EH (cell line): ENCODE measurements around the gene TSPEAR.
"Not testable (repeated sequence)": the region's sequence is repeated elsewhere in the genome, so short reads cannot be mapped to it uniquely, and the experiment has no call there.

Experiments used
- DNase-seq: peaks from one replicate; pipeline ENCODE4 v3.0.0-alpha.2; 2015; ENCODE audit warnings: low read depth

Gene TSPEAR

GRCh38 chr21:44515359-44516165 lies 195.8 kb downstream of the TSPEAR start:
- DNase-seq: no peak

DNA sequence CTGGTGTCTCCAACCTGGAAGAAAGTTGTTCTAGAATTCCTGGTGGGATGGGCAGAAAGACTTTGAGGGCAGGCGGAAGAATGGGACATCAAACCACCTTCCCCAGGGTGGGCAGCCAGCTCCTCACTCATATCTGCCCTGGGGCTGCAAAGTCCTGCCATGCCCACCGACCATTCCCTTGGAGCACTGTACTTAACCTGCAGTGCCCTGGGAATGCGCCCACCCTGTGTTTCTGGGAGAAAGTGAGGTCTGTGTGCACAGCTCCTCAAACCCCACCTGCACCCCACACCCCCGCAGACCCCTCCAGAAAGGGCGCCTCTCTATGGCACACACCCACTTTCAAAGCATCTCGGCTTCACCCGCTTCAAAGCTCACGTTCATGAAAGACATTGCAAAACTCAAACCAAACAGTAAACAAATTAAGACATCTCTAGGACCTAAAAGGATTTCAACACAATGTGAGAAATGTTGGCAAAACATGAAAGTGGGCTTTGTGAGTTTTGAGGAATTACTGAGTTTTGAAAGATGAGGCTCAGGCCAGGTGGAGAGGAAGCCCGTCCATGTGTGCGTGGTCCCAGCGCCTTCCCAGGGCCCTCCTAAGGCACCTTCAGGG lies 196.5 kb downstream of the TSPEAR start:
- DNase-seq: no peak

DNA sequence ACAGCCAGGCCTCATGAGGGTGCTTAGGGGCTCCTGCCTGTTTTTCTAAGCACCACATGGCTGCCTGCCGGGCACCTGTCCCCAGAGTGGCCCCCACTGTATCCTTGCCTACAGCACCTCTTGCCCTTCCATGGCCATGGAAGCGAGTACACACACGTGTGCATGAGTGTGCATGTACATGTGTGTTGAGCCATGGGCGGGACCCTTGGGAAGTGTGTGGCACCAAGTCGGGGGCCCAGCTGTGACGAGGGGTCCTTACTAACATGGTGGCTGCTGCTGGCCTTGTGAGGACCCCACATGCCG lies 197.2 kb downstream of the TSPEAR start:
- no peak for DNase-seq

DNA sequence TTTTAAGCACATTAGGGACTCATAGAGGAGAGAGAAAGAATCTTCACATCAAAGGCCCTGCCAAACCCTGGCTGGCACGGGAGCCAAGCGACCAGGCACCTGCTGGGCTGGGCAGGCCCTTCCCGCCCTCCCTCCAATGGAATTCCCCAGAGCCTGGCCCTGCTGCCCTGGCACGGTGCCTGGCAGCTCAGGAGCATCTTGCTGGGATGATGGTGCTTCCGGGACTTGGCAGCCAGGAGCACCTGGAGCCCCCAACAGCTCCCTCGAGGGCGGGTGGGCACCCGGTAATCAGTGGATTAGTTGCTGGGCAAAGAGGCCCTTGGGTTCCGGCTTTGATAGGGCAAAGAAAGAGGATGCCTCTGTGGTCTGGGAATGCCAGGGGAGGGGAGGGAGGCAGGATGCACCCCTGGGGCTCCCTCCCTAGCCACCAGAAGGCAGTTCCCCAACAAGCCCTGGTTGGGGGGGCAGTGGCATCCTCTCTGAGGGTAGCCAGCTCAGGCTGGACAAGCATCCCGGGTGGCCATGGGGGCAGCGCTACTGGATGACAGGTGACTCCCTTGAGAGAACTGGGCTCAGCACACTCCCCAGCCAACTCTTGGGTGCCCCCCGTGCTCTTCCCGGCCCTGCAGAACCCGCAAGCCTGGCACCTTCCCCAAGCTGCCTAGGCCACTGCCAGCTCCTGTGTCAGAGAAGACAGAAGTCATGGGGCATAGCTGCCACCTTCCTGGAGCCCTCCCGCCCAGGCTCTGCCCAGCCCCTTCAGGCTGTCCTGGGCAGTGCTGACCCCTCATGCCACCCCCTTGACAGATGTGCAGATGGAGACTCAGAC lies 197.8 kb downstream of the TSPEAR start:
- DNase-seq: no peak

- no peak for DNase-seq
Measured at GRCh38 chr21:44512496-44513388, 198.6 kb downstream of the TSPEAR start.

GRCh38 chr21:44511938-44512275 lies 199.5 kb downstream of the TSPEAR start:
- no peak for DNase-seq

GRCh38 chr21:44511219-44511937 lies 200.0 kb downstream of the TSPEAR start:
- DNase-seq: no peak

DNA sequence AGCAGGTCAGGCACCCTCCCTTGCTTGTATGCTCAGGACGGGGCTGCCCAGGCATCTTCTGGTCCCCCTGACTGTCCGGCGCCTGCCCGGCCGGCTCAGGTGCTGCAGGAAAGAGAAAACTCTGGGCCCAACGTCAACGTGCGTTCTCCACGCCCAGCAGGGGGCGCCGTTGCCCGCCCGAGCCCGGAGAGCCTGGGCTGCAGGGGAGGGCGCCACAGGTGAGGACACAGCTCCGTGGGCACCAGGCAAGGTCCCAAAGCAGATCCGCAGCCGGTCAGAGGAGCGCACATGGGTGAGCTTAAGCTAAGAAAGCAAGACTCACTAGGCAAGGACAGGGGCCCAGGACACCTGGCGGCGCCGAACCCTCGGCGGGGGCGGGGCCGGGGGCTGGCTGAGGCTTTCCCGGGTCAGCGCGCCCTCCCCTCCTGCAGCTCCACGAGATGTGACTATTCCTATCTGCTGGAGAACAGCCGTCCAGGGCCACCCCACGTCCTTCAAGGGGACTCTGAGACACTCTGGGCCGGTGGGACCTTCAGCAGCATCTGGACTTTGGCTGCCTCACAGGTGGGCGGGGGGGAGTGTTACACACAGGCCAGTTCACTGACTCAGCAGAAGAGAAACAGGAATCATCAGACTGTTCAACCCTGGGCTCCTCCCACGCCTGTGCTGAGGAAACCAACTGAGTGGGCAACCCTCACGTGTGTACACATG lies 200.7 kb downstream of the TSPEAR start:
- peak; percentile 4 for DNase-seq

GRCh38 chr21:44510109-44510507 lies 201.3 kb downstream of the TSPEAR start:
- DNase-seq: no peak

- no peak for DNase-seq
Measured at GRCh38 chr21:44509539-44509938, 201.8 kb downstream of the TSPEAR start.

DNA sequence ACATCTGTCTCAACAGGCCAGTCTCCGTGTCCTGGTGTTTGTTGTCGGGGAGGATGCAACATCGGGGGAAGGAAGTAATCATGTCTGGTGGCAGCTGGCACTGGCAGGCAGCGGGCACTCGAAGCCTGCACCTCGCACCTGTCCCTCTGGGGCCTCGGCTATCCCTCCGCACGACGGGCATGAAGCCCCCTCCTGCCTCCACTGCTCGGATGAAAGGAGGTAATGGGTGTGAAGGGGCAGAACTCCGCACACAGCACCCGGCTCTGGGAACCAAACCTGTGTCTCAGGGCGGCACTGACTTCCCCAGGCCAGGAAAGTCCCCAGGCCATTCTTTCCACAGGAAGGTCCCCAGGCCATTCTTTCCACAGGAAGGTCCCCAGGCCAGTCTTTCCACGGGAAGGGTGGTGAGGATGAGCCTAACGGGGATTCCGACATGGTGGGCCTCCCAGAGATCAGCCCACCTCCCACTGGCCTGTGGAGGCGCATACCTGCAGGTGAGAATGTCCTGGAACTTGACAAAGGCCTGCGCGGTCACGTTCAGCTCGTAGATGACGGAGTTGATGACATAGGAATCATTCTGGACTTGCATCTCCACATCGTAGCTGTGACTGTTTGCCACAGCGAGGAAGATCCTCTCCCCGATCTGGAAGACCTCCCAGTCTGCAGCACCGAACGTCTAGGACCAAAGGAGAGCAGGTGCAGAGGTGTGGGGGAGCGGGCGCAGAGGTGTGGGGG lies 202.5 kb downstream of the TSPEAR start:
- DNase-seq: no peak

- no peak for DNase-seq
Measured at GRCh38 chr21:44508426-44508710, 203.0 kb downstream of the TSPEAR start.

- no peak for DNase-seq
Measured at GRCh38 chr21:44507673-44508425, 203.5 kb downstream of the TSPEAR start.

- no peak for DNase-seq
Measured at GRCh38 chr21:44506279-44507255, 204.8 kb downstream of the TSPEAR start.

- DNase-seq: no peak
Measured at GRCh38 chr21:44505673-44506278, 205.6 kb downstream of the TSPEAR start.

DNA sequence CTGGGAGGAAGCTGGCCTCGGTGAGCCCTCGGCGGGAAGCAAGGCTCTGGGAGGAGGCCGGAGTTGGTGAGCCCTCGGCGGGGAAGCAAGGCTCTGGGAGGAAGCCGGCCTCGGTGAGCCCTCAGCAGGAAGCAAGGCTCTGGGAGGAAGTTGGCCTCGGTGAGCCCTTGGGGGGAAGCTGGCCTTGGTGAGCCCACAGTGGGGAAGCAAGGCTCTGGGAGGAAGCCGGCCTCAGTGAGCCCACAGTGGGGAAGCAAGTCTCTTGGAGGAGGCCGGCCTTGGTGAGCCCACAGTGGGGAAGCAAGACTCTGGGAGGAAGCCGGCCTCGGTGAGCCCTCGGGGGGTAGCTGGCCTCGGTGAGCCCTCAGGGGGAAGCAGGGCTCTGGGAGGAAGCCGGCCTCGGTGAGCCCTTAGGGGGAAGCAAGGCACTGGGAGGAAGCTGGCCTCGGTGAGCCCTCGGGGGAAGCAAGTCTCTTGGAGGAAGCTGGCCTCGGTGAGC lies 207.4 kb downstream of the TSPEAR start:
- DNase-seq: no peak

DNA sequence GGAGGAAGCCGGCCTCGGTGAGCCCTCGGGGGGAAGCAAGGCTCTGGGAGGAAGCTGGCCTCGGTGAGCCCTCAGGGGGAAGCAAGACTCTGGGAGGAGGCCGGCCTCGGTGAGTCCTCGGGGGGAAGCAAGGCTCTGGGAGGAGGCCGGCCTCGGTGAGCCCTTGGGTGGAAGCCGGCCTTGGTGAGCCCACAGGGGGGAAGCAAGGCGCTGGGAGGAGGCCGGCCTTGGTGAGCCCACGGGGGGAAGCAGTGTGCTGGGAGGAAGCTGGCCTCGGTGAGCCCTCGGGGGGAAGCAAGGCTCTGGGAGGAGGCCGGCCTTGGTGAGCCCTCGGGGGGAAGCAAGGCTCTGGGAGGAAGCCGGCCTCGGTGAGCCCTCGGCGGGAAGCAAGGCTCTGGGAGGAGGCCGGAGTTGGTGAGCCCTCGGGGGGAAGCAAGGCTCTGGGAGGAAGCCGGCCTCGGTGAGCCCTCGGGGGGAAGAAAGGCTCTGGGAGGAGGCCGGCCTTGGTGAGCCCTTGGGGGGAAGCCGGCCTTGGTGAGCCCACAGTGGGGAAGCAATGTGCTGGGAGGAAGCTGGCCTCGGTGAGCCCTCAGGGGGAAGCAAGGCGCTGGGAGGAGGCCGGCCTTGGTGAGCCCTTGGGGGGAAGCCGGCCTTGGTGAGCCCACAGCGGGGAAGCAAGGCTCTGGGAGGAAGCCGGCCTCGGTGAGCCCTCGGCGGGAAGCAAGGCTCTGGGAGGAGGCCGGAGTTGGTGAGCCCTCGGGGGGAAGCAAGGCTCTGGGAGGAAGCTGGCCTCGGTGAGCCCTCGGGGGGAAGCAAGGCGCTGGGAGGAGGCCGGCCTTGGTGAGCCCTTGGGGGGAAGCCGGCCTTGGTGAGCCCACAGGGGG lies 208.1 kb downstream of the TSPEAR start:
- DNase-seq: not testable (repeated sequence)
